ENCODE results near the gene CARD11. TPM values are rescaled to one million over a fixed set of nuclear protein-coding genes. Genes with fewer than 3 reads are reported as not detected.

Gene CARD11
- total RNA-seq, 1 donor from 2014 or later: 0.16 TPM

- Histone ChIP-seq H3K4me3 (no peak overlapping the region), H3K36me3 (no peaks in the 10 kb centered on the region), H3K9me3 (replicated peaks) (peaks cover 47% of the 10 kb centered on the region), H3K4me1 (no peaks in the 10 kb centered on the region), H3K27ac (replicated peaks) (no peak overlapping the region), H3K27me3 (ENCODE audit: low read depth) (peaks cover 14% of the 10 kb centered on the region)
- no peak for DNase-seq
- no peak for TF ChIP-seq CTCF (IDR thresholded peaks at IDR 0.05; ENCODE audit: borderline replicate concordance)
- intact Hi-C loops (cut with micrococcal nuclease): no loop called here
These were observed 78.4 kb downstream of the CARD11 start for GRCh38 chr7:2965301-2965700.

- no peak overlapping the region for H3K27ac ChIP-seq (replicated peaks)
- TF ChIP-seq CTCF (IDR thresholded peaks at IDR 0.05; ENCODE audit: borderline replicate concordance): no peak
- intact Hi-C loops (cut with micrococcal nuclease): no loop called here
These were observed 79.5 kb downstream of the CARD11 start for GRCh38 chr7:2964208-2964607.

GRCh38 chr7:2962865-2963264 lies 80.8 kb downstream of the CARD11 start:
- peaks cover 38% of the 10 kb centered on the region for H3K27me3 ChIP-seq (ENCODE audit: low read depth)
- H3K36me3 ChIP-seq: no peaks in the 10 kb centered on the region
- no peak for TF ChIP-seq CTCF (IDR thresholded peaks at IDR 0.05; ENCODE audit: borderline replicate concordance)
- DNase-seq: no peak
- H3K4me1 ChIP-seq: no peaks in the 10 kb centered on the region
- intact Hi-C loops (cut with micrococcal nuclease): no loop called here
- H3K4me3 ChIP-seq: no peak overlapping the region
- no peak overlapping the region for H3K27ac ChIP-seq (replicated peaks)
- peaks cover 47% of the 10 kb centered on the region for H3K9me3 ChIP-seq (replicated peaks)

More at GRCh38 chr7:2964208-2964607, 79.5 kb downstream of the CARD11 start:
- H3K4me3 ChIP-seq: no peak overlapping the region
- H3K36me3 ChIP-seq: no peaks in the 10 kb centered on the region
- peaks cover 47% of the 10 kb centered on the region for H3K9me3 ChIP-seq (replicated peaks)
- no peak for DNase-seq
- H3K4me1 ChIP-seq: no peaks in the 10 kb centered on the region
- H3K27me3 ChIP-seq (ENCODE audit: low read depth): peaks cover 25% of the 10 kb centered on the region

GRCh38 chr7:2959828-2960599 lies 83.7 kb downstream of the CARD11 start:
- Histone ChIP-seq H3K27ac (replicated peaks) (no peak overlapping the region), H3K27me3 (ENCODE audit: low read depth) (peaks cover 67% of the 10 kb centered on the region), H3K9me3 (replicated peaks) (peaks cover 23% of the 10 kb centered on the region), H3K36me3 (no peaks in the 10 kb centered on the region), H3K4me3 (no peak overlapping the region), H3K4me1 (no peaks in the 10 kb centered on the region)
- no peak for TF ChIP-seq CTCF (IDR thresholded peaks at IDR 0.05; ENCODE audit: borderline replicate concordance)
- intact Hi-C loops (cut with micrococcal nuclease): no loop called here
- DNase-seq: no peak

GRCh38 chr7:2959103-2959680 lies 84.5 kb downstream of the CARD11 start:
- TF ChIP-seq CTCF (IDR thresholded peaks at IDR 0.05; ENCODE audit: borderline replicate concordance): no peak
- intact Hi-C loops (cut with micrococcal nuclease): no loop called here
- H3K9me3 ChIP-seq (replicated peaks): peaks cover 15% of the 10 kb centered on the region
- no peaks in the 10 kb centered on the region for H3K4me1 ChIP-seq
- no peak overlapping the region for H3K27ac ChIP-seq (replicated peaks)
- H3K27me3 ChIP-seq (ENCODE audit: low read depth): peaks cover 75% of the 10 kb centered on the region
- H3K36me3 ChIP-seq: no peaks in the 10 kb centered on the region
- no peak for DNase-seq
- H3K4me3 ChIP-seq: no peak overlapping the region

Data from left ventricle myocardium inferior (tissue), 1 donor.